Inflammatory macrophage (primary cell): ENCODE measurements around the gene PRDX5.

Experiments used
- DNase-seq, 2 donors: peaks; one replicate each; pipeline ENCODE4 v3.0.0-alpha.2; 2020 to 2022
- total RNA-seq, 18 experiments: gene quantifications; one replicate each; lab custom pipeline; 2026; ENCODE audit warnings: mixed read lengths in 6 of 18, inconsistent platforms in 2 of 18; lab: John Stamatoyannopoulos, UW

PRDX5 gene
- 31.8 to 133 (median 55.4) reads per million in 18 experiments for total RNA-seq

- peak; percentile 98 to 99 for DNase-seq
Measured at GRCh38 chr11:64317961-64318765, at the start of gene PRDX5. Gene PRDX5 (plus strand): TSS chr11:64318121. CDS start chr11:64318216, 95 bp downstream.

GRCh38 chr11:64268893-64269539 lies 48.9 kb upstream of the PRDX5 start:
- peak; percentile 77 to 83 for DNase-seq

DNA sequence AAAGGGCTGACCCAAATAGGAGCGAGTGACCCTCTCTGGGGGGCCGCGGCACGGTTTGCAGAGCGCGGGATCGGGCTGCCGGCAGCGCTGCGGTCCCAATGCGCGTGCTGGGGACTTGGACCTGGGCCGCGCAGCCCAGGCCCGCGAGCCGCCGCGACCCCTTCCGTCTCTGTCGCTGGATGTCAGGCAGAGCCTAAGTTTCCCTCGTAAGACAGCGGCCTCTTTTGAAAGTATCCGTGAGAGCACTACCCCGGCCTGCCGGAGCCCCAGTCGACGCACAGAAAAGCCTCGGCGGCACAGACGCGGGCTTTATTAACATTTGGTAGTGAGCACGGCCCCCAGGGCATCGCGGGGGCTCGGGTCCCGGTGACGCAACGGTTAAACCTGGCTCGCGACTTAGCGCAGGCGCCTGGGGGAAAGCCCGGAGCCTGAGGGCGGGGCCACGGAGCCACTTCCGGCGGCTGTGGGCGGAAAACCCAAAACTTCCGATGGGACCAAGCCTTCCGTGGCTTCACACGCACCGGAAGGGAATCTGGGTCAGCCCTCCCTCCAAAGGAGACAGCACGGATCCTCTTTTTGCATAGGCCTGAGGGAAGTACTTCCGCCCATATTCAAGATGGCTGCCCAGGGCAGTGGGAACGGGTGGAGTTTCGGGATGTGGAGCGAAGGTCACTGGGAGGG lies 48.2 kb upstream of the PRDX5 start:
- peak; percentile 100 for DNase-seq

- no peak for DNase-seq
Measured at GRCh38 chr11:64275031-64275800, 42.7 kb upstream of the PRDX5 start.

DNA sequence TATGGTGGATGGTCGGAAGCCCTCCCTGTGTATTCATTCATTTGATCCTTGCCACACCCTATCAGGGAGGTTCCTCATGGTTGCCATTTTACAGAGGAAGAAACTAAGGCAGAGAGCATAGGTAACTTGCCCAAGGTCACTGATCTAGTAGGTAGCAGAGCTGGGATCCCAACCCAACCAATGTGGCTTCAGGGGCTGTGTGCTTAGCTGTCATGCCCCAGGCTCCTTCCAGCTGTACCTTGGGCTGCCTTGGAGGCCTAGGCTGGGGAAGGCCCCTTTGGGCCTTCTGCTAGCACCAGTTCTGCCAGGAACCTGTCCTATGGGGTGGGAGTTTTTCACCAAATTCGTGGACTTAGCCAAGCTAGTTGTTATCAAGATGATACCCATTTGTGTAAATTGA lies 42.1 kb upstream of the PRDX5 start:
- DNase-seq: no peak

DNA sequence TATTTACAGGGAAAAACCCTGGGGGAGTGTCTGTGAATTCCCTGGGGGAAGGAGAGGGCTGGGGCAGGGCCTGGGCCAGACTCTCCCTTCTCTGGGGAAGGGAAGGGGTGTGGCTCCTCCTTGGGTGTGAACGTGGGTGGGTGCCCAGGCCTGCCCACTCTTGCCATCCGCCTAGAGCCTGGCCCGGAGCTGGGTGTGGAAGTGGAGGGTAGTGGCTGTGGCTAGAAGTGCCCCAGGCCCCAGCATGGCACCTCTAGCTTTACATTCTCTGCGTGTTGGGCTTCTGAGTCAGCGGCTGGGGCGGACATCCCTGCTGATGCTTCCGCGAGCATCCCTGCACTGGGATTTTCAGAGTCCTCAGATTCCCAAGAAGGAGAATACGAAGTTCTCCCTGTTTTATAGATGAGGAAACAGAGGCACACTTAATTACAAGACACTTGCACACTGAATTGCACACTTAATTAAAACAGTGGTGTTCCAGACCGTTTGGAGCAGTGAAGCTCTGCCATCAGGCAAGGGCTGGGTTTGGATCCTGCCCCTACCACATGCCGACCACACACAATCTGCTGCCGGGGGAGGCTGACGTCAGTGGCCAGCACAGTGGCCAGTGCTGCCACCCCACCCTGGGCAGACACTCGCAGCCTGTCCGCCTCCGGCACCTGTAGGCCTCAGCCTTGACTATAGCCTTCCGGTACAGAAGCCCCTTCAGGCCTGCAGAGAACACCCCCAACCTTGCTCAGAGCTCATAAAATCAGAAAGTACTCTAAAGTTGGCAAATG lies 41.1 kb upstream of the PRDX5 start:
- peak in 1 of 2 donors; percentile 18 for DNase-seq

DNA sequence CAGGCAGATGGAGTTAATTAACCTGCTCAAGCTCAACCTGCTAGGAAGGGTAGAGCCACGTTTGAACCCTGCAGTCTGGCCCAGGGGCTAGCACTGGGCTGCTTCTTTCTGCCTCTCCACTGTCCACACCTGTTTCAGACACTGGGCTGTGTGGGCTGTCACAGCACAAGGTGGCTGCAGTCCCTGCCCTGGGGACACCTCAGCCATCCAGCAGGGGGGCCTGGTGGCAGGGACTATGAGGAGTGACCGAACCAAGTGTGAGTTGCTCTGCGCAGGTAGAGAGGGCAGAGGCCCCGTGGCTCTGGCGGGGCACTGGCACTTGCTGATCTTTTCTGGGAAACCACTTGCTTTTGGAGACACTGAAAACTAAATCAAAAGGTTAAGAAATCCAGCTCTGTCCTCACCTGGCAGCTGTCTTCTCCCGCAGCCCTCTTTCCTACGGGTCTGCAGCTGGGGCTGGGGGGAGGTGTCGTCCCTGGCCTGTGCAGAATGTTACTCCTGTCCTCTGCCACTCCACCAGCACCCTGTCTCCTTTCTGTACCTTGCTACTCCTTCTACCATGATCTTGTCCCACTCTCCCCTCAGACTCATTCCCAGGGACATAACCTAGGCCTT lies 39.2 kb upstream of the PRDX5 start:
- no peak for DNase-seq

DNA sequence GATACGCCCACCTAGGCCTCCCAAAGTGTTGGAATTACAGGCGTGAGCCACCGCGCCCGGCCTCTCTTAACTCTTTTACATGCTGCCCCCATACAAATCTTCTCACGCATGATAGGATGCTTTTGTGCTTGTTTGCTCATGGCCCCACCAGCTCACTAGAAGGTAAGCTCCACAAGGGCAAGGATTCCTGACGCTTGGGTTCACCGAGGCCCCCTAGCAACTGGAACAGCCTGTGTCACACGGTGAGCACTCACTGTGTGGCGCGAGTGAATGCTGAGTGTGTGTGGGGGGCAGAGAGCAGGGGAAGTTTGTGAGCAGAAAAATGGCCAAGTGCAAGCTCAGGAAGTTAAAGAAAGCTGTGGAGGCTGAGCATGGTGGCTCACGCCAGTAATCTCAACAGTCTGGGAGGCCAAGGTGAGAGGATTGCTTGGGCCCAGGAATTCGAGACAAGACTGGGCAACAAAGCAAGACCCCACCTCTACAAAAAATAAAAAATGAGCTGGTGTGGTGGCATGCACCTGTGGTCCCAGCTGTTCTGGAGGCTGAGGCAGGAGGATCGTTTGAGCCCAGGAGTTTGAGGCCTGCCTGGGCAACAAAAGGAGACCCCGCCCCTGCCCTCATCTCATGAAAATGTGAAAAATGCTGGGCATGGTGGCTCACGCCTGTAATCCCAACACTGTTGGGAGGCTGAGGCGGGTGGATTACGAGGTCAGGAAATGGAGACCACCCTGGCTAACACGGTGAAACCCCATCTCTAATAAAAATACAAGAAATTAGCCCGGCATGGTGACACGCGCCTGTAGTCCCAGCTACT lies 35.8 kb upstream of the PRDX5 start:
- DNase-seq: no peak

GRCh38 chr11:64283092-64283491 lies 34.8 kb upstream of the PRDX5 start:
- DNase-seq: no peak

DNA sequence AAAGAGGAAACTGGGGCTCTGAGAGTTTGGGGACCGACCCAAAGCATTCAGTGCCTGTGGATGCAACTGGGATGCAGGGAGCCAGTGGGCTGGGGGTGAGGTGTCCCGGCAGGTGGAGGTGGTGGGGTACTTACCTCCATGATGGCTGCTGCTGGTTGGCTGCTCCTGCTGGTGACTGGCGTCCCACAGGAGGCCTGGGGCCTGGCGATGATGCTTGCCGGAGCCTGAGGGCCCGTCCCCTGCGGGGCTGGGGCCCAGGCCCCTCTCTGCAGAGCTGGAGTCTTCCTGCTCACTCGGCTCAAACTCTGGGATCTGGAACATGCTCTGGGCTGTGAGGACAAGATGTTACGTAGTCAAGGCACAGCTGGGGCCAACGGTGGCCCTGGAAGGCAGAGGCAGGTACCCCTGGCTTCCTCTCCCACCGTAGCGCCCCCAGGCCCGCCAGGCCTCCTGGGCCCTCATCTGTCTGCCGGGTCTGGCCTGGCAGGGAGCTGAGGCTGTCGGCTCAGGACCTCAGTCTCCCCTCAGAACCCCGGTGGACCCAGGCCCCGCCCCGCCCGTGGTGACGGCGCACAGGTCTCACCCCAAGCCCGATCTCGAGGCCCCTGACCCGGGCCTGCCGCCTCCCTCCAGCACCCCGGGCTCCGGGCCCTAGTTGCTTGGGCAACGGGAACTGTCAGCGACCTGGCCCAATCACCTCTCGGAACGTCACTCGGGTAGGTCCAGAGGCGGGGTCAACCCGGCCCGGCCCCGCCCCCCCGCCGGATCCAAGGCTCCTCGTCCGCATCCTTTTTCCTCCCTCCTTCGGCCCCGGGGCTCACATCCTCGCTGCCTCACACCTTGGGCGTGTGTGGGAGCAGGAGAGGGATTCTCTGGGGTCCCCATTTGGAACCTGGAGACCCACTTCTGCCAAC lies 33.6 kb upstream of the PRDX5 start, which contains the start of gene BAD:
TSS of gene BAD (minus strand) at position 618 of the 914 bp plus-strand sequence. CDS start at position 321, 297 bp downstream.
- peak; percentile 92 to 94 for DNase-seq

- peak; percentile 75 to 81 for DNase-seq
Measured at GRCh38 chr11:64284962-64285884, 32.7 kb upstream of the PRDX5 start, which contains the start of gene GPR137. Gene GPR137 (plus strand): TSS chr11:64285848. CDS start chr11:64286525, 677 bp downstream.

GRCh38 chr11:64285885-64286800 lies 31.8 kb upstream of the PRDX5 start:
- no peak for DNase-seq

DNA sequence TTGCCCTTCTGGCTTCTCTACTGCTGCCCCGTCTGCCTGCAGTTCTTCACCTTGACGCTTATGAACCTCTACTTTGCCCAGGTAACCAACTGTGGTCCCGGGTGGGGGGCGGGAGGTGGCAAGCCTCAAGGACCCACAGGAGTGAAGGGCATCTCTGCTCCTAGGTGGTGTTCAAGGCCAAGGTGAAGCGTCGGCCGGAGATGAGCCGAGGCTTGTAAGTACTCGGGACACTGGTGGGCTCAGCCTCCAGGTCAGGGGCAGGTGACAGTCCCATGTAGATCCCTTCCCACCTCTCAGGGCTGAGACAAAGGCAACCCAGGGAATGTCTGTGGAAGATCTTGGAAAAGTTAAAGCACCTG lies 31.1 kb upstream of the PRDX5 start:
- no peak for DNase-seq

GRCh38 chr11:64287676-64288352 lies 30.1 kb upstream of the PRDX5 start:
- no peak for DNase-seq

DNA sequence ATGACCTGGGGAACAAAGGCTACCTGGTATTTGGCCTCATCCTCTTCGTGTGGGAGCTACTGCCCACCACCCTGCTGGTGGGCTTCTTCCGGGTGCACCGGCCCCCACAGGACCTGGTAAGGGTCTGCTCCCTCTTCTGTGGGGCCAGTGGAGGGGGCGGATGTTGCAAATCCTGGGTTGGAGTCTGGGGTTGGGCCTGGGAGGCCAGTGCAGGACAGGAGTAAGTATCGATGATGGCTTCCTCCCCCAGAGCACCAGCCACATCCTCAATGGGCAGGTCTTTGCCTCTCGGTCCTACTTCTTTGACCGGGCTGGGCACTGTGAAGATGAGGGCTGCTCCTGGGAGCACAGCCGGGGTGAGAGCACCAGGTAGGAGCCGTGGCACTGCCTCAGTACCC lies 29.6 kb upstream of the PRDX5 start:
- no peak for DNase-seq

DNA sequence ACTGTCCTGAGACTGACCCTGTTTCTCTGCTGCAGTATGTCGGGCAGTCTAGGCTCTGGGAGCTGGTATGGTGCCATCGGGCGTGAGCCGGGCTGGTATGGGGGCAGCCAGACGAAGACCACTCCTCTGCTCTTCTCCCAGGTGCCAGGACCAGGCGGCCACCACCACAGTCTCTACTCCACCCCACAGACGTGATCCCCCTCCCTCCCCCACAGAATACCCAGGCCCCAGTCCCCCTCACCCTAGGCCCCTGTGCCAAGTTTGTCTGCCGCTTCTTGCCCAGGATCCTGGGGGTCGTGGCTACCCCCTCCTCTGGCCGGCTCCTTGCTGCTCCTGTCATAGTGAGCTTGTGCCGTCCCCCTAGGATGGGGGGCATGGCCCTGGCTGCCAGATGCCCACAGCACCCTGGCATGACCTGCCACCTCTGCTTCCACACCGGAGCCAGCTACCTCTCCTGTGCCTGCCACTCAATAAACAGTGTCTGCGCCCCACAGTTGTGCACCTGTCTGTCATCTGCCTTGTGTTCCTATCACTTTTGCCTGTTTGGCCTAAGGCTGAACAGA lies 28.8 kb upstream of the PRDX5 start:
- no peak for DNase-seq
